ENCODE results near the gene C13orf46.

C13orf46 gene

GRCh38 chr13:113943821-113944565 lies 29.9 kb downstream of the C13orf46 start:
- no peak for DNase-seq (ENCODE audit: low spot score)
- in situ Hi-C loops (cut with MboI; ENCODE audit: low pct_unique_long_range_greater_than_20kb, low sequenced_read_pairs, unreplicated experiment) = no loop called here
- no peak for TF ChIP-seq CTCF (IDR thresholded peaks at IDR 0.05; ENCODE audit: extremely low read depth, insufficient read depth, missing control alignments)

- TF ChIP-seq CTCF (IDR thresholded peaks at IDR 0.05; ENCODE audit: extremely low read depth, insufficient read depth, missing control alignments) = no peak
- DNase-seq (ENCODE audit: low spot score) = no peak
- in situ Hi-C loops (cut with MboI; ENCODE audit: low pct_unique_long_range_greater_than_20kb, low sequenced_read_pairs, unreplicated experiment) = no loop called here
Measured at GRCh38 chr13:113942591-113943103, 31.2 kb downstream of the C13orf46 start.

GRCh38 chr13:113941571-113942191 lies 32.2 kb downstream of the C13orf46 start:
- TF ChIP-seq CTCF (IDR thresholded peaks at IDR 0.05; ENCODE audit: extremely low read depth, insufficient read depth, missing control alignments) = no peak
- in situ Hi-C loops (cut with MboI; ENCODE audit: low pct_unique_long_range_greater_than_20kb, low sequenced_read_pairs, unreplicated experiment) = no loop called here
- no peak for DNase-seq (ENCODE audit: low spot score)

- no peak for TF ChIP-seq CTCF (IDR thresholded peaks at IDR 0.05; ENCODE audit: extremely low read depth, insufficient read depth, missing control alignments)
- DNase-seq (ENCODE audit: low spot score) = no peak
- in situ Hi-C loops (cut with MboI; ENCODE audit: low pct_unique_long_range_greater_than_20kb, low sequenced_read_pairs, unreplicated experiment) = no loop called here
Measured at GRCh38 chr13:113939944-113940297, 34.0 kb downstream of the C13orf46 start.

- in situ Hi-C loops (cut with MboI; ENCODE audit: low pct_unique_long_range_greater_than_20kb, low sequenced_read_pairs, unreplicated experiment) = no loop called here
- no peak for TF ChIP-seq CTCF (IDR thresholded peaks at IDR 0.05; ENCODE audit: extremely low read depth, insufficient read depth, missing control alignments)
- no peak for DNase-seq (ENCODE audit: low spot score)
Measured at GRCh38 chr13:113939129-113939943, 34.5 kb downstream of the C13orf46 start.

GRCh38 chr13:113938716-113939115 lies 35.2 kb downstream of the C13orf46 start:
- in situ Hi-C loops (cut with MboI; ENCODE audit: low pct_unique_long_range_greater_than_20kb, low sequenced_read_pairs, unreplicated experiment) = no loop called here
- no peak for DNase-seq (ENCODE audit: low spot score)
- TF ChIP-seq CTCF (IDR thresholded peaks at IDR 0.05; ENCODE audit: extremely low read depth, insufficient read depth, missing control alignments) = no peak
